HepG2 (cell line): ENCODE measurements around the gene TANGO2. TPM values are rescaled to one million over a fixed set of nuclear protein-coding genes. Genes with fewer than 3 reads are reported as not detected.

Source experiments
- ARNT2 ChIP-seq: sonication (generic); formaldehyde crosslinking; IDR thresholded peaks from 2 replicates; pipeline ENCODE4 v1.8.0; 2022; ENCODE audit warnings: mild to moderate bottlenecking, low read depth, missing genetic modification reagents, moderate library complexity
- DRAP1 ChIP-seq: IDR thresholded peaks from 2 replicates; pipeline ENCODE4 v1.6.1; 2016; ENCODE audit warnings: missing genetic modification reagents, missing compliant biosample characterization
- ESRRA ChIP-seq: sonication (generic); formaldehyde crosslinking; IDR thresholded peaks from 2 replicates; pipeline ENCODE4 v1.5.1; 2020; ENCODE audit warnings: mild to moderate bottlenecking, low read depth, missing genetic modification reagents
- HOMEZ ChIP-seq: IDR thresholded peaks from 2 replicates; pipeline ENCODE4 v1.6.1; 2016; ENCODE audit warnings: low read depth
- HOXA7 ChIP-seq: sonication (generic); formaldehyde crosslinking; IDR thresholded peaks from 2 replicates; pipeline ENCODE4 v1.8.1; 2022; ENCODE audit warnings: mild to moderate bottlenecking, missing genetic modification reagents, moderate library complexity
- MAZ ChIP-seq, 2 experiments: sonication (generic) in 1 of 2; formaldehyde crosslinking in 1 of 2; IDR thresholded peaks; 2 replicates each; pipeline versions ENCODE4 v1.5.0 to v1.6.1; 2012 to 2020; ENCODE audit warnings: low read depth in 2 of 2, mild to moderate bottlenecking in 2 of 2, borderline replicate concordance in 1 of 2, improper control_type of control experiment in 1 of 2, low read length in 1 of 2, missing genetic modification reagents in 1 of 2, moderate library complexity in 1 of 2
- PHF5A ChIP-seq: IDR thresholded peaks from one replicate; pipeline ENCODE4 v1.6.1; 2018; ENCODE audit warnings: low read depth, missing genetic modification reagents; ENCODE audit not compliant: unreplicated experiment
- RERE ChIP-seq: IDR thresholded peaks from 2 replicates; pipeline ENCODE4 v1.6.1; 2016; ENCODE audit warnings: low read depth, missing genetic modification reagents, missing compliant biosample characterization
- RXRA ChIP-seq: sonication (generic); formaldehyde crosslinking; IDR thresholded peaks from 2 replicates; pipeline ENCODE4 v1.5.1; 2020; ENCODE audit warnings: missing genetic modification reagents
- SAFB2 ChIP-seq: sonication (generic); formaldehyde crosslinking; IDR thresholded peaks from 2 replicates; pipeline ENCODE4 v1.5.1; 2020; ENCODE audit warnings: missing genetic modification reagents, low read depth, mild to moderate bottlenecking, borderline replicate concordance
- SIN3A ChIP-seq: IDR thresholded peaks from 2 replicates; pipeline ENCODE4 v1.6.1; 2011; ENCODE audit warnings: low read depth, mild to moderate bottlenecking, control low read depth, low read length, borderline replicate concordance
- TCF7L2 ChIP-seq: IDR thresholded peaks from 2 replicates; pipeline ENCODE4 v1.6.1; 2011; ENCODE audit warnings: mild to moderate bottlenecking, low read depth, low read length, moderate library complexity
- ZBTB25 ChIP-seq: IDR thresholded peaks from 2 replicates; pipeline ENCODE4 v1.6.1; 2018; ENCODE audit warnings: missing genetic modification reagents
- ZNF335 ChIP-seq: sonication (generic); formaldehyde crosslinking; IDR thresholded peaks from 2 replicates; pipeline ENCODE4 v1.4.0; 2020; ENCODE audit warnings: missing genetic modification reagents
- ZNF703 ChIP-seq: sonication (generic); formaldehyde crosslinking; IDR thresholded peaks from 2 replicates; pipeline ENCODE4 v1.5.1; 2020; ENCODE audit warnings: missing genetic modification reagents, mild to moderate bottlenecking, moderate library complexity, borderline replicate concordance
- ZSCAN30 ChIP-seq: sonication (generic); formaldehyde crosslinking; IDR thresholded peaks from 2 replicates; pipeline ENCODE4 v1.5.0; 2020; ENCODE audit warnings: mild to moderate bottlenecking, missing genetic modification reagents
- polyA plus RNA-seq, 8 experiments: library from polyadenylated mRNA; depleted of rRNA in 3 of 8; stranded (reverse) in 7 of 8; unstranded in 1 of 8; fragments of >200 nt; fragmentation: Illumina TruSeq in 4 of 8; extraction: Trizol in 4 of 8; gene quantifications; 2 replicates each; pipeline versions ENCODE4 v1.2.1 to v1.2.3, GENCODE V29; 2011 to 2016; ENCODE audit warnings: low read depth in 4 of 8, missing spikeins in 1 of 8, mixed read lengths in 1 of 8; ENCODE audit not compliant: insufficient read depth in 1 of 8
- total RNA-seq, 5 experiments: library from RNA; depleted of rRNA; stranded (reverse); fragments of >200 nt; fragmentation: Illumina TruSeq; extraction: Trizol; gene quantifications; 2 replicates each; pipeline ENCODE4 v1.2.3, GENCODE V29; 2016; ENCODE audit warnings: low read depth in 1 of 5
- TF ChIP-seq, protein P1 (sequence below): sonication (generic); formaldehyde crosslinking; IDR thresholded peaks from 2 replicates; pipeline ENCODE4 v1.5.0; 2020; ENCODE audit warnings: mild to moderate bottlenecking, missing genetic modification reagents

TANGO2 gene
- total and polyA plus RNA-seq, 2 of the 13 experiments (the other 11 are each of a cell fraction or from before 2014, with no cell fraction given), result 12.9 to 14.8 TPM

DNA sequence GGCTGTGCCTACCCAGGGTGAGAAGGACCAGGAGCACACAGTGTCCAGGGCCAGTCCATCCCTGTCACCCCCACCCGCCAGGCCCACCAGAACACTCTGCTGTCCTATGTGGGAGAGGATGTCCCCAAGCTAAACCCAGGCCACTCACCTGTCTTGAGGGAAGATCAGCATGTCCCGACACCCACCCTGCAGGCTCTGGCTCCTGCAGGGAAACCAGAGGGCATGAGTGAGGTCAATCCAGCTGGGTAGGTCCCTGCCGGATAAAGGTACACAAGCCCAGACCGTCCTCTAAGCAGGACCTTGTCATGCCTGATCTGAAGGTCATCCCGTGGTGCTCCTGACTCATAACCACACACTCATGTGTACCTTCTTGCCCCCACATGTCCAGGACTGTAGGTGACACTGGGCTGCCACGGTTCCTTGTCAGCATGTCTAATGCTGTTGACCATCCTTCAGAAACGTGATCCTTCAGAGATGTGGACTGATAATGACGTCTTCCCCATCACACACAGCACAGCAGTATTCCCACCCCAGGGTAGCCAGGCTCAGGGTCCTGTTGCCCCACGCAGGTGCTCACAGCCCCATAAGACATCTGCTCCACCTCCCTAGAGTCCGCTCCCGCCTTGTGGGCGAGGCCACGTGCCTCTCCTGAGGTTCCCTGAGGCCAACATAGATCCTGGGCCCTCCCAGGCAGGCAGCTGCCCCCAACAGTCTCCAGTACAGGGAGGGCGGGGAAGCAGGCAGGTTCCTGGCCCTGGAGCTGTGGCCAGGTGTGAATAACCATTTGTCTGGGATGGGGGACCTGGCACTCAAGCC is 10.4 kb upstream of the TANGO2 start (continued):
- TF ChIP-seq RERE (no peak), TCF7L2 (no peak), DRAP1 (CRISPR knock-in tag) (0 out of 2 replicates have a peak, but pooled peaks have one; percentile 35), HOXA7 (no peak), ESRRA (peak; percentile 96), SIN3A (no peak), ZNF335 (CRISPR knock-in tag) (no peak), HOMEZ (no peak; the same call in 1 of the 2 replicates), PHF5A (CRISPR knock-in tag) (no peak), ARNT2 (CRISPR knock-in tag) (no peak), RXRA (CRISPR knock-in tag) (peak; percentile 61; the same call in 1 of the 2 replicates), SAFB2 (CRISPR knock-in tag) (no peak; the same call in 1 of the 2 replicates), ZSCAN30 (no peak), ZNF703 (no peak), MAZ (IDR thresholded peaks at IDR 0.05; ENCODE audit: borderline replicate concordance, low read depth, low read length) (no peak), MAZ (CRISPR knock-in tag; IDR thresholded peaks at IDR 0.05; ENCODE audit: low read depth) (0 out of 2 replicates have a peak, but pooled peaks have one; percentile 31), ZBTB25 (CRISPR knock-in tag) (peak; percentile 59; the same call in 1 of the 2 replicates)
- TF ChIP-seq, protein P1, sequence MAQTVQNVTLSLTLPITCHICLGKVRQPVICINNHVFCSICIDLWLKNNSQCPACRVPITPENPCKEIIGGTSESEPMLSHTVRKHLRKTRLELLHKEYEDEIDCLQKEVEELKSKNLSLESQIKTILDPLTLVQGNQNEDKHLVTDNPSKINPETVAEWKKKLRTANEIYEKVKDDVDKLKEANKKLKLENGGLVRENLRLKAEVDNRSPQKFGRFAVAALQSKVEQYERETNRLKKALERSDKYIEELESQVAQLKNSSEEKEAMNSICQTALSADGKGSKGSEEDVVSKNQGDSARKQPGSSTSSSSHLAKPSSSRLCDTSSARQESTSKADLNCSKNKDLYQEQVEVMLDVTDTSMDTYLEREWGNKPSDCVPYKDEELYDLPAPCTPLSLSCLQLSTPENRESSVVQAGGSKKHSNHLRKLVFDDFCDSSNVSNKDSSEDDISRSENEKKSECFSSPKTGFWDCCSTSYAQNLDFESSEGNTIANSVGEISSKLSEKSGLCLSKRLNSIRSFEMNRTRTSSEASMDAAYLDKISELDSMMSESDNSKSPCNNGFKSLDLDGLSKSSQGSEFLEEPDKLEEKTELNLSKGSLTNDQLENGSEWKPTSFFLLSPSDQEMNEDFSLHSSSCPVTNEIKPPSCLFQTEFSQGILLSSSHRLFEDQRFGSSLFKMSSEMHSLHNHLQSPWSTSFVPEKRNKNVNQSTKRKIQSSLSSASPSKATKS, result no peak
